Kidney (tissue), 14 donors: ENCODE data around the gene TSC22D1. TPM values are rescaled to one million over a fixed set of nuclear protein-coding genes. Genes with fewer than 3 reads are reported as not detected.

ENCODE experiments used
- DNase-seq, 5 donors: peaks; one replicate each; pipeline ENCODE4 v3.0.0-alpha.2; 2013 to 2020
- FAIRE-seq: peaks from 2 replicates; lab custom pipeline; 2012; peaks lifted over from hg19 to GRCh38; lab: Jason Lieb, UNC
- H3K27ac ChIP-seq, 2 donors: one replicate each; pipeline ENCODE4 v1.7.0; 2013; ENCODE audit warnings: low read depth in 2 of 2, low read length in 2 of 2, inconsistent platforms in 1 of 2
- H3K27me3 ChIP-seq: one replicate; pipeline ENCODE4 v1.7.1; 2013; ENCODE audit warnings: low read length, inconsistent platforms; ENCODE audit not compliant: control insufficient read depth, insufficient read depth
- H3K36me3 ChIP-seq, 3 donors: one replicate each; pipeline versions ENCODE4 v1.7.0 to v1.7.1; 2013; ENCODE audit warnings: low read length in 3 of 3, control low read depth in 1 of 3, inconsistent platforms in 1 of 3; ENCODE audit not compliant: insufficient read depth in 3 of 3, control insufficient read depth in 2 of 3
- H3K4me1 ChIP-seq, 3 donors: one replicate each; pipeline versions ENCODE4 v1.7.0 to v1.7.1; 2013; ENCODE audit warnings: low read length in 3 of 3, inconsistent platforms in 1 of 3, low read depth in 1 of 3; ENCODE audit not compliant: control insufficient read depth in 2 of 3, insufficient read depth in 2 of 3
- H3K4me3 ChIP-seq, 3 donors: one replicate each; pipeline versions ENCODE4 v1.7.0 to v1.8.1; 2013; ENCODE audit warnings: low read length in 3 of 3, control low read depth in 1 of 3, inconsistent platforms in 1 of 3
- H3K9ac ChIP-seq, 3 donors: one replicate each; pipeline versions ENCODE4 v1.7.0 to v1.7.1; 2013; ENCODE audit warnings: low read length in 3 of 3, control low read depth in 1 of 3, inconsistent platforms in 1 of 3
- H3K9me3 ChIP-seq, 3 donors: one replicate each; pipeline versions ENCODE4 v1.7.0 to v1.7.1; 2013; ENCODE audit warnings: low read length in 3 of 3, control low read depth in 1 of 3, inconsistent platforms in 1 of 3; ENCODE audit not compliant: control insufficient read depth in 2 of 3, insufficient read depth in 1 of 3
- intact Hi-C: fragments of 100-400 bp; cut with DNase I; formaldehyde crosslinking; loops from one replicate; pipeline ENCODE4 v1.11.1; 2022
- polyA plus RNA-seq: library from polyadenylated mRNA; stranded (reverse); fragments of 350-450 nt; fragmentation: Illumina TruSeq; extraction: RNeasy Lipid Tissue Mini Kit (QIAGEN cat#74804); gene quantifications from one replicate; pipeline ENCODE4 v1.2.3, GENCODE V29; 2014; ENCODE audit warnings: low read depth, low replicate concordance; ENCODE audit not compliant: insufficient read depth
- total RNA-seq: library from RNA; stranded (reverse); fragmentation: NEBNext Ultra II Directional; extraction: Animal tissue kit (Norgen Biotek cat#: 25700); gene quantifications from one replicate; pipeline ENCODE4 v1.2.1, GENCODE V29; 2021
- TF ChIP-seq, protein P1 (sequence below): IDR thresholded peaks from 3 replicates; pipeline ENCODE4 v1.5.1; 2012; ENCODE audit warnings: mild to moderate bottlenecking, moderate library complexity, borderline replicate concordance; ENCODE audit not compliant: insufficient read depth; ENCODE audit errors: extremely low read depth
- donor health status: control.
- donor health status: control.
- donor health status: control.
- donor health status: control.
- donor health status: control.
- donor health status: DM: yes; HTN: yes; CAD: no.
- donor health status: Normal renal cell carcinoma (clear cell type).

Gene TSC22D1
- total and polyA plus RNA-seq, 2 donors from 2014 or later = 163 to 349 TPM

DNA sequence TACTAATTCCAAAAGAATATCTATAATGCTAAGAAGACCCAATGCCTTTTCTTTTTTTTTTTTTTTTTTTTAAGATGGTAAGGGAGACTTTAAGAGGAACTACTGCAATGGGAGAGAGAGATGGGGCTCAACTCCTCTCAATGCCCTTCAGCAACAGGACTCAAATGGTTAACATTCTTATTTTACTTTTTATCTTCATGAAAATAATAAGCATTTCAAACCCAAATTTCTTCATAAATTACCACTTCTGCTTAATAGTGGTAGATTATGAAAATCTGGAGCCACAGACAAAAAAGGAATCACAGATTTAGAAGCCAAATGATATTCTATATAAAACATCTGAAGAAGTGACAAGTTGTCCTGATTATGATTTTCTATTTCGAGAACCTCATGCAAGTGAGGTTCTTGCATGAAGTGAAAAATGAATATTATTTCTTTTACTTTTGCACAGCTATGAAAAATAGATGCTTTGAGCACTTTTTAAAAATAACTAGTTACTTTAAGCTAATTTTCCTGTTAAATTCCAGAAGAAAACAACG lies 128.3 kb downstream of the TSC22D1 start:
- Histone ChIP-seq H3K36me3 (no peaks in the 10 kb centered on the region), H3K9me3 (no peaks in the 10 kb centered on the region), H3K9ac (no peak overlapping the region), H3K4me1 (peaks cover 0 to 9% (median 5%) of the 10 kb centered on the region in 3 donors), H3K27me3 (no peaks in the 10 kb centered on the region), H3K4me3 (no peak overlapping the region), H3K27ac (no peak overlapping the region)
- no peak for DNase-seq
- FAIRE-seq = no peak
- TF ChIP-seq, protein P1, sequence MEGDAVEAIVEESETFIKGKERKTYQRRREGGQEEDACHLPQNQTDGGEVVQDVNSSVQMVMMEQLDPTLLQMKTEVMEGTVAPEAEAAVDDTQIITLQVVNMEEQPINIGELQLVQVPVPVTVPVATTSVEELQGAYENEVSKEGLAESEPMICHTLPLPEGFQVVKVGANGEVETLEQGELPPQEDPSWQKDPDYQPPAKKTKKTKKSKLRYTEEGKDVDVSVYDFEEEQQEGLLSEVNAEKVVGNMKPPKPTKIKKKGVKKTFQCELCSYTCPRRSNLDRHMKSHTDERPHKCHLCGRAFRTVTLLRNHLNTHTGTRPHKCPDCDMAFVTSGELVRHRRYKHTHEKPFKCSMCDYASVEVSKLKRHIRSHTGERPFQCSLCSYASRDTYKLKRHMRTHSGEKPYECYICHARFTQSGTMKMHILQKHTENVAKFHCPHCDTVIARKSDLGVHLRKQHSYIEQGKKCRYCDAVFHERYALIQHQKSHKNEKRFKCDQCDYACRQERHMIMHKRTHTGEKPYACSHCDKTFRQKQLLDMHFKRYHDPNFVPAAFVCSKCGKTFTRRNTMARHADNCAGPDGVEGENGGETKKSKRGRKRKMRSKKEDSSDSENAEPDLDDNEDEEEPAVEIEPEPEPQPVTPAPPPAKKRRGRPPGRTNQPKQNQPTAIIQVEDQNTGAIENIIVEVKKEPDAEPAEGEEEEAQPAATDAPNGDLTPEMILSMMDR = no peak
- intact Hi-C loops = loop anchor here (10.0 kb wide), 1 partner anchor 403 kb away; no protein-coding TSS in a partner anchor

DNA sequence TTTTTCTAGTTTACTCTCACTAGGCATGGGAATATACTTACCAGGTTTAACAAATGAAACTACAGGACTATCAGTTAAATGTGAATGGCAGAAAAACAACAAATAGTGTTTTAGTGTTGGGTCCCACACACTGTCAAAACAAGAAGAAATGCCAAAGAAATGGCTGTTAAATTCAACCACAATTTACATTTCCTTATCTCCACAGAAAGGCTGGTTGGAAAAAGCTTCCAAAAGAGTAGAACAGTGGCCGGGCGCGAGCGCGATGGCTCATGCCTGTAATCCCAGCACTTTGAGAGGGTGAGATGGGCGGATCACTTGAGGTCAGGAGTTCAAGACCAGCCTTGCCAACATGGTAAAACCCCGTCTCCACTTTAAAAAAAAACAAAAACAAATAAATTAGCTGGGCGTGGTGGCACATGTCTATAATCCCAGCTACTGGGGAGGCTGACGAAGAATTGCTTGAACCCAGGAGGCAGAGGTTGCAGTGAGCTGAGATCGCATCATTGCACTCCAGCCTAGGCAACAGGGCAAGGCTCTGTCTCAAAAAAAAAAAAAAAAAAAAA lies 136.0 kb downstream of the TSC22D1 start:
- Histone ChIP-seq H3K27me3 (no peaks in the 10 kb centered on the region), H3K9me3 (no peaks in the 10 kb centered on the region), H3K4me1 (peaks cover 0 to 6% (median 5%) of the 10 kb centered on the region in 3 donors), H3K4me3 (no peak overlapping the region), H3K27ac (no peak overlapping the region), H3K9ac (peak overlapping the region in 1 of 3 donors; percentile 17), H3K36me3 (no peaks in the 10 kb centered on the region)
- TF ChIP-seq, protein P1 = no peak
- FAIRE-seq (no peak), DNase-seq (no peak)
- intact Hi-C loops = loop anchor here (10.0 kb wide), 1 partner anchor 395 kb away; no protein-coding TSS in a partner anchor

DNA sequence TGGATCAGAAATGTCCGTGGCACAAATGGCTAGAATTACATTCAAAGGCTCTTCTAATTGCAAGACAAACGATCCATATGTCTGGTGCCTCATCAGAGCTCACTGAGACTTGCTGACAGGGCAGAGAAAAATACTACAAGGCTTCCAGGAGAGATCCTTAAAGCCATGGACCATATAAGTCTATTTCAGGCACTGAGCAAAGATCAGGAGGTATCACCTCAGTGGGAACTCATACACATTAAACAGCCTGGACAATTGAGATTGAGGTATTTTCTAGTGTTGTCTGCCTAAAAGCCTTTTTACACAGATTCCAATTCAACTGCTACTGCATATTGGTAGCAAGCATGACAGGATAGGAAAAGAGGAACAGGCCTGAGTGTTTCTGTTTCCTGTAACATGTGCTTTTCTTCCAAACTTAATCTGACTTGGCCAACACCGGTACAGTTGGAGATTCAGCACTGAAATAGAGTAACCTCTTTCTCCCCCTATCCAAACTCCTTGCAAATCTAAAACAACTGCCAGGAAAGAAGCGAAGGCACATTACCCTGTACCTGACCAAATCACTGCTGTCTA lies 136.6 kb downstream of the TSC22D1 start:
- Histone ChIP-seq H3K9me3 (no peaks in the 10 kb centered on the region), H3K9ac (peak overlapping the region in 1 of 3 donors; percentile 17), H3K27ac (no peak overlapping the region), H3K4me1 (peaks cover under 1 to 9% (median 6%) of the 10 kb centered on the region in 3 donors), H3K36me3 (peaks cover 0 to 4% (median 0%) of the 10 kb centered on the region in 3 donors), H3K4me3 (no peak overlapping the region), H3K27me3 (no peaks in the 10 kb centered on the region)
- intact Hi-C loops = loop anchor here (10.0 kb wide), 1 partner anchor 395 kb away; no protein-coding TSS in a partner anchor
- FAIRE-seq (no peak), DNase-seq (no peak)
- TF ChIP-seq, protein P1 = no peak
